ENCODE data around the gene EFNB3. TPM values are rescaled to one million over a fixed set of nuclear protein-coding genes. Genes with fewer than 3 reads are reported as not detected.

Gene EFNB3
- polyA plus RNA-seq, 1 donor: 4.4 TPM

DNA sequence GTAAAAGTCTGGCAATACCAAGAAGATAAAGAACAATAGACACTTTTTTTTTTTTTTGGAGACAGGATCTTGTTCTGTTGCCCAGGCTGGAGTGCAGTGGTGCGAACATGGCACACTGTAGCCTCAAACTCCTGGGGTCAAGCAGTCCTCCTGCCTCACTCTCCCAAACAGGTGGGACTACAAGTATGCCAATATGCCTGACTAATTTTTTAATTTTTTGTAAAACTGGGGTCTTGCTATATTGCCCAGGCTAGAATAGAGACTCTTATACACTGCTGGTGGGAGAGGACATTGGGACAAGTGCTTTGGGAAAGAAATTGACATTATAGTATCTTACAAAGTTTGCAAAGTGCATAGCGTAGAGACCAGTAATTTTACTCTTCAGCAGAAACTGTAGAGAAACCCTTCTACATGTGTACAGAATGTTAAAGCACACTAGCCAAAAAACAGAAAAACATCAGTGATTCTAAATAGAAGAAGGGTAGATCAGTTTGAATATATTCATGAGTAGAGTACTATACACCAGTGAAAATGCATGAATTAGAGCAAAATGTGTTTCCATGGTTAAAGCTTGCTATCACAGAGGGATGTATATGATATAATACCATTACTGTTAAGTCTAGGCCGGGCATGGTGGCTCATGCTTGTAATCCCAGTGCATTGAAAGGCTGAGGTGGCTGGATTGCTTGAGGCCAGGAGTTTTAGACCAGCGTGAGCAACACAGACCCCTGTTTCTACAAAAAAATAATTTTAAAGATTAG is 7.0 kb upstream of the EFNB3 start:
- no peak for DNase-seq (ENCODE audit: low read depth)

- DNase-seq (ENCODE audit: low read depth): no peak
Observed at GRCh38 chr17:7700510-7700909, 4.5 kb upstream of the EFNB3 start.

DNA sequence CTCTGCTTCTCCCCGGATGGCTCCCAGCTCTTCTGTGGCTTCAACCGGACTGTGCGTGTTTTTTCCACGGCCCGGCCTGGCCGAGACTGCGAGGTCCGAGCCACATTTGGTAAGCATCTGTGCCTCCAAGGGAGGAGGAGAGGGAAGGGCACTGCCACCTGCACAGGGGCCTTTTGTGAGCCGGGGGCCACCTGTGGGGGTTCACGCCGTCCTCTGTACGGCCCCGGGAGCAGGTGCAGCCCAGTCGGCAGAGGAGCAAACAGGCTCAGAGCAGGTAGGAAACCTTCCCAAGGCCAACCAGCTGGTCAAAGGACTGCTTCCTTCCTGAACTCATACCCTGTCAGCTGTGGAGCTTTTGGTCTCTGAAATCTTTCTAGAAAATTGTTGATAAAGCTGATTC is 3.3 kb upstream of the EFNB3 start:
- DNase-seq (ENCODE audit: low read depth): no peak

DNA sequence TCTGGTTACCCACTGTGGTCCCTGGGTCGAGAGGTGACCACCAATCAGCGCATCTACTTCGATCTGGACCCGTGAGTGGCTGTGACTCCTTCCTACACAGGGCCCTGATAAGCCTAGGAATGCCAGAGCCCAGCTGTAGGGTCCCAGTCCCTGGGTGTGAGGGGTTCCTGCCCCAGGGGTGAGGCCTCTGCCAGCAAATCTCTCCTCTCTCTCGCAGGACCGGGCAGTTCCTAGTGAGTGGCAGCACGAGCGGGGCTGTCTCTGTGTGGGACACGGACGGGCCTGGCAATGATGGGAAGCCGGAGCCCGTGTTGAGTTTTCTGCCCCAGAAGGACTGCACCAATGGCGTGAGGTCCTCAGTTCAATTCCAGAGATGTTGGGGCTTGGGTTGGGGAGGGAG is 2.2 kb upstream of the EFNB3 start:
- no peak for DNase-seq (ENCODE audit: low read depth)

DNA sequence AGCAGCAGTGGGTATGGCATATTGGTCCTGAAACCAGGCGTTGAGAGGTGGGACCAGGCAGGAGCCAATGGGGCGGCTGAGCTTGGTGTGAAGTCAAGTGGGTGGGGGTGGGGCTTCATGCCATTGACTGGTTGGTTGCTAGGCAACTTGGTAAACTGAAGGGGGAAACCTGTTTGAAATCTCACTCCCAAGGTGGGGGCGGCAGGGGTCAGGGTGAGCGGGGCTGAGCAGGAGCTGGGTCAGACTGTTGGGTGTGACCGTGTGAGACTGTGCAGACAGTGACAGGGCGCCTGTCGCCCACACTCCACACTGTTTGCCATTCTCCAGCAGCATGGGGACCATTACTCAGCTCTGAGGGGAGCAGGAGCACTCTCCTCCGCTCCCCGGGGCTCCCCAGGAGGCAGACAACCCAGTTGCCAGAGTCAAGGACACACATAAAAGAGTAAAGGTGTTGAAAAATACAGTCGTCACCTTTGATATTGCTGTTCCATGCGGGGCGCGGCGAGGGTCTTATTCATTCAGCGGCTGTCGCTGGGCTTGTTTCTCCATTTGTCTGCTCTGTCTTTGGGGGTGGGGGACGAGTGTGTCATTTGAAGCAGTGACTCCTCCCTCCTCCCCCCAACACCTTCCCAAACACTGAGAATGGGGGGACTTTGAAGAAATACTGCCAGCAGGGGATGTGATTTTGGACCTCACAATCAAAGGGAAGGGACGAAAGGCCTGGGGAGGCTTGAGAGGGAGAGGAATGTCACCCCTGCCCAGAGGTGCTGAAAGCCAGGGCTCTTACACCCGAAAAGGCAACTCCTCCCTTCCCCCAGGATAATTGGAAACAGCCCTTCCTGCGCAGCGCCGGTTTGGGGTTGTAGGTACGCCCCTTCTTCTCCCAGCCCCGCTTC is 1.2 kb upstream of the EFNB3 start:
- no peak for DNase-seq (ENCODE audit: low read depth)

DNA sequence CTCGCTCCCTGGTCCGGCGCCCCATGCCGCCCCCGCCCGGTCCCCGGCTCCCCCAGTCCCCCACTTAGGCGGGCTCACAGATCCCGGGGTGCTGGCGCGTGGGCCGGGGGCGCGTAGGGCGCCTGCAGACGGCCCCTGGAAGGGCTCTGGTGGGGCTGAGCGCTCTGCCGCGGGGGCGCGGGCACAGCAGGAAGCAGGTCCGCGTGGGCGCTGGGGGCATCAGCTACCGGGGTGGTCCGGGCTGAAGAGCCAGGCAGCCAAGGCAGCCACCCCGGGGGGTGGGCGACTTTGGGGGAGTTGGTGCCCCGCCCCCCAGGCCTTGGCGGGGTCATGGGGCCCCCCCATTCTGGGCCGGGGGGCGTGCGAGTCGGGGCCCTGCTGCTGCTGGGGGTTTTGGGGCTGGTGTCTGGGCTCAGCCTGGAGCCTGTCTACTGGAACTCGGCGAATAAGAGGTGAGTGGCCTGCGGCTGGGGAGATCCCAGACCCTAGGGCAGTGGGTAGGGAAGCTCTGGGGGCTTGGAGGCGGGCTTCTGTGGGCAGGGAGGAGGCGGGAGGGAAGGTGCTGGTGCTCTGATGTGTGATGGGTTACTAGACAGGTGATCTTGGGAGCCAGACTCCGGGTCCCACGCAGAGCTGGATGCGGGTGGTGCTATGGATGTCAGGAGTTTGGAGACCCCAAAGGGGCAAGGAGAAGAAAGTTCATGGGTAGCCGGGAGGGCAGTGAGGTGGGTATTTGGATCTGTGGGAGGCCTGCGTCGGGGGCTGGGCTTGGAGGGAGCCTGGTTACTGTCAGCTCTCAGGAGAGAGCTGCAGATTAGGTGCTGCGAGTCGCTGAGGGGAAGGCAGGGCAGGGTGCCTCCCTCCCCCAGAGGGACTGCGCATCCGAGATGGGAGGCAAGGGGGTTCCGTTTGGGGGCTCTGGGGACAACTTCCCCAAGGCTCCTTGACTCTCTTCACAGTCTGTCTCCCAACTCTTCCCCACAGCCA is 560 bp downstream of the EFNB3 start:
- no peak for DNase-seq (ENCODE audit: low read depth)

DNA sequence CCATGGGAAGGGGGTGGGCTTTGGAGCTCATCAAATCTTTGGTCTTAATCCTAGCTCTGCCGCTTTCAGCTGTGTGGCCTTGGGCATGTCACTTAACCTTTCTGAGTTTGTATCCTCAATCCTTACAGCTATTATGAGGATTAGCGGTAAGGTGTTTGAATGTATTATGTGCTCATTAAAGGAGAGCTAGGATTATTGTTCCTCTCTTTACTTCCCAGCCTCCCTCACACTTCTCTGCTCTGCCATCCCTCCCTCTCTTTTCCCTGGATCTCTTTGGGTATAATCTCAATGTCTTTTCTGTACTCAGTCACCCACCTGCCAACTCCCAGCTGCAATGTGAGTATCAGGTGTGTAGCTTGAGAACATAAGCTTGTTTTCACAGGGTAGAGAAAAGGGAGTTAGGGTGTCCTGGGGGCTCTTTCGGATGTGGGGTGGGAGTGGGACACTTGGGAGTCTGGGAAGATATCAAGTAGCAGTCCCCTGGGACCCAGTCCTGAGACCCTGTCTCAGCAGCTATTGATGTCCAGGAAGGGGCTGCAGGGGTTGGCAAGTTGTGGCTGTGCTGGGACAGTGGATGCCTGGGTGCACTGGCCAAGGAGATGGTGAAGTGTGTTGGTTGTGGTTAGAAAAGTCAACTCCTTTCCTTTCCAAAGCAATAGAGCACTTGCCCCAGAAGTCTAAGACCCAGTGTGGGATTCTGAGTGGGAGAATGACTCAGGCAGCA is 1.8 kb downstream of the EFNB3 start:
- no peak for DNase-seq (ENCODE audit: low read depth)

DNA sequence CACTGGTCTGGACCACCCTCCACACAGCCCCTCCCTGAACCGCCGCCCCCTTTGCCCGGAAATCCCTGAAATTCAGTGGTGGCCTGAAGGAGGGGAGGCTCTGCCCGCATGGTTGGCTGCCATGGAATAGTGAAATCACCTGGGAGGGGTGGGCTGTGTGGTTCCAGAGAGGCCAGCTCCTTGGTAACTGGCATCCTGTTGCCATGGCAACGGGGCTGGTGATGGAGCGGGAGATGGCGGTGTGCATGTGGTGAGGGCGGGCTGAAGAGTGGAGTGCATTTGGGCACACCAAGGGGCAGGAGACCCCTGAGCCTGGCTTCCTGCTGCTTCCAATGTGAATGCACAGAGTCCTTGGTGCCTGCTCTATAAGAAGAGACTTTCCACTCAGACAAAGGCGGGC is 2.4 kb downstream of the EFNB3 start:
- no peak for DNase-seq (ENCODE audit: low read depth)

DNA sequence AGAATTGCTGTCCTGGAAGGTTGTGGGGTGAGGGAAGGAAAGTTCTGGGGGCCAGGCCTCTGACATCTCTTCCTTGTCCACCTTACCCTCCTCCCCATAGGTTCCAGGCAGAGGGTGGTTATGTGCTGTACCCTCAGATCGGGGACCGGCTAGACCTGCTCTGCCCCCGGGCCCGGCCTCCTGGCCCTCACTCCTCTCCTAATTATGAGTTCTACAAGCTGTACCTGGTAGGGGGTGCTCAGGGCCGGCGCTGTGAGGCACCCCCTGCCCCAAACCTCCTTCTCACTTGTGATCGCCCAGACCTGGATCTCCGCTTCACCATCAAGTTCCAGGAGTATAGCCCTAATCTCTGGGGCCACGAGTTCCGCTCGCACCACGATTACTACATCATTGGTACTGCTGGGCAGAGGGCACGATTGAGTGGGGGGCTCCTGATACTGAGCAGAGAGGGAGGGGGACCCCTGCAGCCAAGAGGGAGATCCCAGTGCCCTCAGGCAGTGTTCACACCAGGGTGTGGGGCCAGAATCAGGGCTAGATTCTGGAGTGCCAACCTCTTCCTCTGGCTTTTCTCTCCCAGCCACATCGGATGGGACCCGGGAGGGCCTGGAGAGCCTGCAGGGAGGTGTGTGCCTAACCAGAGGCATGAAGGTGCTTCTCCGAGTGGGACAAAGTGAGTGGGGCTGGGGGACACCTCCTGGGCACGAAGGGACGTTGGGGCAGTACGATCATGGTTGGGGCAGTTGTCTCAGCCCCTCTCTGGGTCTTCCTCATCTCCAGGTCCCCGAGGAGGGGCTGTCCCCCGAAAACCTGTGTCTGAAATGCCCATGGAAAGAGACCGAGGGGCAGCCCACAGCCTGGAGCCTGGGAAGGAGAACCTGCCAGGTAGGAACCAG is 3.1 kb downstream of the EFNB3 start:
- DNase-seq (ENCODE audit: low read depth): no peak

- no peak for DNase-seq (ENCODE audit: low read depth)
Observed at GRCh38 chr17:7709031-7709430, 4.0 kb downstream of the EFNB3 start.

DNA sequence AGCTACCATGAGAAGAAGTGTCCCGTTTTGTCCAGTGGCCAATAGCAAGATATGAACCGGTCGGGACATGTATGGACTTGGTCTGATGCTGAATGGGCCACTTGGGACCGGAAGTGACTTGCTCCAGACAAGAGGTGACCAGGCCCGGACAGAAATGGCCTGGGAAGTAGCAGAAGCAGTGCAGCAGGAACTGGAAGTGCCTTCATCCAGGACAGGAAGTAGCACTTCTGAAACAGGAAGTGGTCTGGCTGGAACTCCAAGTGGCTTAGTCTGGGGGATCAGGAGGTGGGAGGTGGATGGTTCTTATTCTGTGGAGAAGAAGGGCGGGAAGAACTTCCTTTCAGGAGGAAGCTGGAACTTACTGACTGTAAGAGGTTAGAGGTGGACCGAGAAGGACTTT is 5.3 kb downstream of the EFNB3 start:
- DNase-seq (ENCODE audit: low read depth): no peak

DNA sequence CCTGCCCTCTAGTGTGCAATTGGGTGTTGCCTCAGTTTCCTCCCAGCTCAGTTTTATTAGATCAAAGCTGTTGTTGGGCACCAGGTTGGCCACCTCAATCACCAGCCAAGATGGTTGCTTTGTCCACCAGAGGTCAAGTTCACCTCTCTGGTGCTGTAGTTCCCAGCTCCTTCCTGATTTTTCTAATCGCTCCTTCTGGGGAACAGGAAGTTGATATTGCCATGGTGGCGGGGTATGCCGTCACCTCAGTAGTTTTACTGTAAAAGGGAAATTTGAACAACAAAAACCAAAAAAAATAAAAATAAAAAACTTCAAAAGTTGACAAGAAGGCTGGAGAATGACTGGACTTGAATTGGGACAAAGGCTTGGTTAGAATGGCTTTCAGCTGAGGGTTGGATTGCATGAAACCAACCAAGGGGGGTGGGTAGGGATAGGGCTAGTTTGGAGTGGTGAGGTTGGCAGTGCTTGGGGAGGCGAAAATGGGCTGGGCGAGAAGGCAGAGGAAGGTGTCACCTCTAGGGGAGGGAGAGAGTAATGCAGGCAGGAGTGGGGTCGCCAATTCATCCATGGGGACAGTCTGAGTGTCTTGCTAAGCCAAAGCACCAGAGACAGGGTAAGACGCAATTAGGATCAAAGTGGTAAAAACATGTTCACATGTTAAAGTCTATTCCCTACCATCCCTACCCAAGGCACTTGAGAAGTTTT is 6.2 kb downstream of the EFNB3 start:
- no peak for DNase-seq (ENCODE audit: low read depth)

- no peak for DNase-seq (ENCODE audit: low read depth)
Observed at GRCh38 chr17:7712111-7712771, 7.2 kb downstream of the EFNB3 start.

- DNase-seq (ENCODE audit: low read depth): no peak
Observed at GRCh38 chr17:7713782-7714181, 8.8 kb downstream of the EFNB3 start.

- DNase-seq (ENCODE audit: low read depth): no peak
Observed at GRCh38 chr17:7714721-7715594, 10.0 kb downstream of the EFNB3 start.

- no peak for DNase-seq (ENCODE audit: low read depth)
Observed at GRCh38 chr17:7715936-7716886, 11.2 kb downstream of the EFNB3 start.
